MCF 10A (cell line): ENCODE data around the gene ACAD11. TPM values are rescaled to one million over a fixed set of nuclear protein-coding genes. Genes with fewer than 3 reads are reported as not detected.

Source experiments
- BruUV-seq: library from RNA; stranded (reverse); fragments of 400-500 nt; replicated peaks from 2 replicates; lab custom pipeline; 2021; lab: Mats Ljungman, UMichigan
- CTCF ChIA-PET: fragments of 300-600 bp; sonication (Branson Sonifier 250); formaldehyde crosslinking; extraction: SDS; loops from one replicate; lab custom pipeline; 2021; ENCODE audit warnings: antibody characterized with exemption, inconsistent platforms; lab: Yijun Ruan, JAX
- POLR2A ChIA-PET: fragments of 300-600, 350-650 bp; sonication (Branson Sonifier 250); formaldehyde crosslinking; extraction: SDS; loops from one replicate; lab custom pipeline; 2020; ENCODE audit warnings: antibody characterized with exemption, inconsistent platforms; lab: Yijun Ruan, JAX
- DNase-seq: peaks from one replicate; pipeline ENCODE4 v3.0.0-alpha.2; 2018; ENCODE audit not compliant: unreplicated experiment
- H3K27ac Mint-ChIP-seq: one replicate; pipeline ENCODE4 v1.8.0; 2022; ENCODE audit warnings: mild to moderate bottlenecking, low read depth, mixed read lengths; ENCODE audit not compliant: unreplicated experiment
- H3K27me3 Mint-ChIP-seq: one replicate; pipeline ENCODE4 v1.8.0; 2022; ENCODE audit warnings: mixed read lengths; ENCODE audit not compliant: insufficient read depth, unreplicated experiment
- H3K36me3 Mint-ChIP-seq: one replicate; pipeline ENCODE4 v1.8.0; 2022; ENCODE audit warnings: mild to moderate bottlenecking, moderate library complexity, mixed read lengths; ENCODE audit not compliant: insufficient read depth, unreplicated experiment
- H3K4me1 Mint-ChIP-seq: one replicate; pipeline ENCODE4 v1.8.0; 2022; ENCODE audit warnings: mixed read lengths; ENCODE audit not compliant: insufficient read depth, unreplicated experiment
- H3K4me3 Mint-ChIP-seq: one replicate; pipeline ENCODE4 v1.8.0; 2022; ENCODE audit warnings: mild to moderate bottlenecking, moderate library complexity, mixed read lengths; ENCODE audit not compliant: unreplicated experiment
- H3K9me3 Mint-ChIP-seq: one replicate; pipeline ENCODE4 v1.8.0; 2022; ENCODE audit warnings: mixed read lengths; ENCODE audit not compliant: unreplicated experiment
- intact Hi-C: fragments of 100-400 bp; cut with micrococcal nuclease; formaldehyde crosslinking; loops from 2 replicates; pipeline ENCODE4 v1.14.1; 2022
- total RNA-seq: library from RNA; stranded (reverse); gene quantifications from 2 replicates; pipeline ENCODE4 v1.2.3, GENCODE V29; 2022
- TF ChIP-seq, protein P1 (sequence below): fragments of 200-600 bp; IDR thresholded peaks from one replicate; pipeline ENCODE4 v1.8.0; 2022; ENCODE audit warnings: antibody characterized with exemption, mild to moderate bottlenecking; ENCODE audit not compliant: unreplicated experiment

ACAD11 gene
- total RNA-seq, 1 experiment from 2014 or later: 30.9 TPM

DNA sequence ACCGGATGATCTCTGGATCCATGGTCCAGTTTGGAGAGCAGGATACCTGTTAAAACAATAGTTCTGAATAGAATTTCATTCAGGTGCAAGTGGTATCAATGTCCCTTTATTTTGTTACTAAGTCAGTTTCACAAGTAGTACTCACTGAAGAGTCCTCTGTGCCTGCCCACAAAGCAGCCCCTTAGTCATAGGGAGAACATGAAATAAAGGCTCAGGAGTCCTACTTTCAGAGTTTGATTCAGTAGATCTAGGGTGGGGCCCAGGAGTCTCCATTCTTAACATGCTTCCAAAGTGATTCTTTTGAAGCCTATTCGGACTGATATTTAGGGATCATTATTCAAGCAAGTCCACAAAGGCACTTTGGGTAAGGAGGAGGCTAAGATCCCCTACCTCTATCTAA is 142.3 kb downstream of the ACAD11 start:
- TF ChIP-seq, protein P1, sequence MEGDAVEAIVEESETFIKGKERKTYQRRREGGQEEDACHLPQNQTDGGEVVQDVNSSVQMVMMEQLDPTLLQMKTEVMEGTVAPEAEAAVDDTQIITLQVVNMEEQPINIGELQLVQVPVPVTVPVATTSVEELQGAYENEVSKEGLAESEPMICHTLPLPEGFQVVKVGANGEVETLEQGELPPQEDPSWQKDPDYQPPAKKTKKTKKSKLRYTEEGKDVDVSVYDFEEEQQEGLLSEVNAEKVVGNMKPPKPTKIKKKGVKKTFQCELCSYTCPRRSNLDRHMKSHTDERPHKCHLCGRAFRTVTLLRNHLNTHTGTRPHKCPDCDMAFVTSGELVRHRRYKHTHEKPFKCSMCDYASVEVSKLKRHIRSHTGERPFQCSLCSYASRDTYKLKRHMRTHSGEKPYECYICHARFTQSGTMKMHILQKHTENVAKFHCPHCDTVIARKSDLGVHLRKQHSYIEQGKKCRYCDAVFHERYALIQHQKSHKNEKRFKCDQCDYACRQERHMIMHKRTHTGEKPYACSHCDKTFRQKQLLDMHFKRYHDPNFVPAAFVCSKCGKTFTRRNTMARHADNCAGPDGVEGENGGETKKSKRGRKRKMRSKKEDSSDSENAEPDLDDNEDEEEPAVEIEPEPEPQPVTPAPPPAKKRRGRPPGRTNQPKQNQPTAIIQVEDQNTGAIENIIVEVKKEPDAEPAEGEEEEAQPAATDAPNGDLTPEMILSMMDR: no peak
- no peaks in the 10 kb centered on the region for H3K4me1 Mint-ChIP-seq
- H3K27me3 Mint-ChIP-seq: no peaks in the 10 kb centered on the region
- H3K4me3 Mint-ChIP-seq: no peak overlapping the region
- POLR2A ChIA-PET: no interaction called here
- no TSS peak for BruUV-seq
- peaks cover 85% of the 10 kb centered on the region for H3K36me3 Mint-ChIP-seq
- CTCF ChIA-PET: no interaction called here
- H3K9me3 Mint-ChIP-seq: no peaks in the 10 kb centered on the region
- H3K27ac Mint-ChIP-seq: no peak overlapping the region
- intact Hi-C loops: no loop called here
- no peak for DNase-seq

DNA sequence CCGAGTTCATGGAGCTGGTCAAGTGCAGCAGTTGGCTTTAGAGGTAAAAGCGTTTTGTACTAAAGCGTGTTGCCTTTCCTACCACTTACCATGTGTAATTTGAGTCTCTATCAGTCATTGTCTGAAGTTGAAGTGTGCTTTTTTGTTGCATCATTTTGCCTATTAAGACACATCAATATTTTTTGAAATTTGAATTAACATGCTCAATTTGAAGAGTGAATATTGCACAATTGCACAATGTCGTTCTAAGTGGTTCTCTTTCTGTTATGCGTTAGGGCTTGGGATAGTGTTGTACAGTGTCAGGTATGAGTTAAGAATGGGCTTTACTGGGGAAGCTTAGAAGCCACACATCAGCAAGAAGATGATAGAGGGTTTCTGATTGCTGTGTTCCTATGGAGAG is 146.6 kb downstream of the ACAD11 start:
- CTCF ChIA-PET: interaction anchor here (0.7 to 0.9 kb wide), 2 partner anchors 23 to 161 kb away, joined by 3 read pairs; no protein-coding TSS in a partner anchor
- H3K4me1 Mint-ChIP-seq: no peaks in the 10 kb centered on the region
- intact Hi-C loops: no loop called here
- H3K9me3 Mint-ChIP-seq: no peaks in the 10 kb centered on the region
- TF ChIP-seq, protein P1: no peak
- BruUV-seq: no TSS peak
- no peak overlapping the region for H3K4me3 Mint-ChIP-seq
- H3K36me3 Mint-ChIP-seq: peaks cover 72% of the 10 kb centered on the region
- DNase-seq: no peak
- H3K27me3 Mint-ChIP-seq: no peaks in the 10 kb centered on the region
- no peak overlapping the region for H3K27ac Mint-ChIP-seq
- POLR2A ChIA-PET: interaction anchor here (1.2 kb wide), 1 partner anchor 10 kb away, joined by 4 read pairs; no protein-coding TSS in a partner anchor

DNA sequence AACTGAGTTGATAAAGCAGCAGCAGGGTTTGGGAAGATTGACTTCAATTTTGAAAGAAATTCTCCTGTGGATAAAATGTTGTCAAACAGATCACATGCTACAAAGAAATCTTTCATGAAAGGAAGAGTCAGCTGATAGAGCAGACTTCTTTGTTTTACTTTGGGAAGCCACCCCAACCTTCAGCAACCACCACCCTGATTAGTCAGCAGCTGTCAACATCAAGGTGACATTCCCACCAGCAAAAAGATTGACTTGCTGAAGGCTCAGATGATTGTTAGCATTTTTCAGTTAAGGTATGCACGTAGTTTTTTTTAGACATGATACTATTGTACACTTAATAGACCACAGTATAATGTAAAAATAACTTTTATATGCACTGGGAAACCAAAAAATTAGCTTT is 150.1 kb downstream of the ACAD11 start:
- no peaks in the 10 kb centered on the region for H3K27me3 Mint-ChIP-seq
- intact Hi-C loops: no loop called here
- no peak overlapping the region for H3K27ac Mint-ChIP-seq
- TF ChIP-seq, protein P1: no peak
- H3K9me3 Mint-ChIP-seq: no peaks in the 10 kb centered on the region
- no TSS peak for BruUV-seq
- peaks cover 72% of the 10 kb centered on the region for H3K36me3 Mint-ChIP-seq
- H3K4me3 Mint-ChIP-seq: no peak overlapping the region
- ChIA-PET CTCF (interaction anchor here (1.1 to 1.3 kb wide), 3 partner anchors 12 to 471 kb away, joined by 3 to 4 read pairs (median 3); no protein-coding TSS in a partner anchor), POLR2A (interaction anchor here (0.7 kb wide), 1 partner anchor 91 kb away, joined by 3 read pairs; no protein-coding TSS in a partner anchor)
- DNase-seq: no peak
- no peaks in the 10 kb centered on the region for H3K4me1 Mint-ChIP-seq

DNA sequence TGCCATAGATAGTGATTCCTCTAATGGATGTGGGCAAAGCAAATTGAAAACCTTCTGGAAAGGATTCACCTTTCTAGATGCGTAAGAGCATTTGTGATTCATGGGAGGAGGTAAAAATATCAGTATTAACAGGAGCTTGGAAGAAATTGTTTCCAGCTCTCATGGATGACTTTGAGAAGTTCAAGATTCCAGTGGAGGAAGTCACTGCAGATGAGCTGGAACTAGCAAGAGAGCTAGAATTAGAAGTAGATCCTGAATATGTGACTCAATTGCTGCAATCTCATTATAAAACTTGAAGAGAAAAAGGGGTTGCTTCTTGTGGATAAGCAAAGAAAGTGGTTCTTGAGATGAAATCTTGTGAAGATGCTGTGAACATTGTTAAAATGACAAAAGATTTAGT is 150.5 kb downstream of the ACAD11 start:
- ChIA-PET CTCF (interaction anchor here (0.9 to 1.4 kb wide), 4 partner anchors 18 to 471 kb away, joined by 3 to 4 read pairs (median 3); no protein-coding TSS in a partner anchor), POLR2A (interaction anchor here (0.6 to 0.7 kb wide), 2 partner anchors 23 to 91 kb away, joined by 3 read pairs; no protein-coding TSS in a partner anchor)
- peaks cover 74% of the 10 kb centered on the region for H3K36me3 Mint-ChIP-seq
- intact Hi-C loops: no loop called here
- no peaks in the 10 kb centered on the region for H3K9me3 Mint-ChIP-seq
- H3K27me3 Mint-ChIP-seq: no peaks in the 10 kb centered on the region
- H3K4me3 Mint-ChIP-seq: no peak overlapping the region
- H3K27ac Mint-ChIP-seq: no peak overlapping the region
- TF ChIP-seq, protein P1: no peak
- BruUV-seq: no TSS peak
- no peak for DNase-seq
- no peaks in the 10 kb centered on the region for H3K4me1 Mint-ChIP-seq

Other genes starting within 250 kb of the ACAD11 start
- 33.0 TPM in 2 replicates for gene DNAJC13, start 242.3 kb downstream of the ACAD11 start, total RNA-seq
- not detected in 2 replicates for gene ACKR4, start 62.5 kb downstream of the ACAD11 start, total RNA-seq
- gene UBA5, start 520 bp upstream of the ACAD11 start, total RNA-seq: 47.7 and 50.0 TPM in 2 replicates
- gene NPHP3, start 62.6 kb upstream of the ACAD11 start, total RNA-seq: 14.4 and 21.8 TPM in 2 replicates